HG02973 (cell line): ENCODE results near the gene LIMS2.

Experiments
- ATAC-seq: cut with Tn5 transposase; IDR thresholded peaks from one replicate; pipeline ENCODE4 v1.9.1; 2021; ENCODE audit warnings: moderate library complexity; ENCODE audit not compliant: unreplicated experiment

Gene LIMS2

GRCh38 chr2:127675331-127676261 lies at the start of gene LIMS2:
Gene LIMS2 (minus strand): TSS chr2:127675530. CDS start chr2:127675024, 506 bp downstream.
- no peak for ATAC-seq

- no peak for ATAC-seq
Observed at GRCh38 chr2:127722807-127723206, 47.5 kb upstream of the LIMS2 start.

- ATAC-seq, result no peak
Observed at GRCh38 chr2:127721978-127722355, 46.6 kb upstream of the LIMS2 start.

GRCh38 chr2:127721311-127721977 lies 46.1 kb upstream of the LIMS2 start:
- ATAC-seq, result no peak

- no peak for ATAC-seq
Observed at GRCh38 chr2:127719301-127720218, 44.2 kb upstream of the LIMS2 start.

- no peak for ATAC-seq
Observed at GRCh38 chr2:127718271-127718670, 42.9 kb upstream of the LIMS2 start.

GRCh38 chr2:127715778-127716449 lies 40.6 kb upstream of the LIMS2 start:
- no peak for ATAC-seq

- no peak for ATAC-seq
Observed at GRCh38 chr2:127713562-127713961, 38.2 kb upstream of the LIMS2 start.

- no peak for ATAC-seq
Observed at GRCh38 chr2:127712999-127713398, 37.7 kb upstream of the LIMS2 start.

- no peak for ATAC-seq
Observed at GRCh38 chr2:127709336-127709735, 34.0 kb upstream of the LIMS2 start.

- ATAC-seq, result no peak
Observed at GRCh38 chr2:127707890-127708648, 32.7 kb upstream of the LIMS2 start.

- ATAC-seq, result no peak
Observed at GRCh38 chr2:127706215-127706990, 31.1 kb upstream of the LIMS2 start.

- ATAC-seq, result no peak
Observed at GRCh38 chr2:127705391-127706065, 30.2 kb upstream of the LIMS2 start.

- ATAC-seq, result no peak
Observed at GRCh38 chr2:127704641-127705390, 29.5 kb upstream of the LIMS2 start.

GRCh38 chr2:127703282-127703681 lies 28.0 kb upstream of the LIMS2 start:
- ATAC-seq, result no peak

- ATAC-seq, result no peak
Observed at GRCh38 chr2:127702395-127703009, 27.2 kb upstream of the LIMS2 start.

GRCh38 chr2:127701651-127702394 lies 26.5 kb upstream of the LIMS2 start:
- ATAC-seq, result peak; percentile 57
